ENCODE measurements around the gene BTBD17. TPM values are rescaled to one million over a fixed set of nuclear protein-coding genes. Genes with fewer than 3 reads are reported as not detected.

Gene BTBD17
- total and polyA plus RNA-seq, 10 of the 15 experiments (the other 5 are each of a cell fraction or from before 2014, with no cell fraction given): not detected

- TF ChIP-seq PRDM15 (CRISPR knock-in tag; IDR thresholded peaks at IDR 0.05) (no peak), KLF5 (IDR thresholded peaks at IDR 0.05; ENCODE audit: partially characterized antibody) (no peak), CREB1 (IDR thresholded peaks at IDR 0.05; ENCODE audit: low read depth) (no peak)
Measured at GRCh38 chr17:74393346-74393942, 31.8 kb upstream of the BTBD17 start (continued).

- intact Hi-C loops (cut with micrococcal nuclease; ENCODE audit: unreplicated experiment): no loop called here
- no peak overlapping the region for H2AFZ ChIP-seq (ENCODE audit: control insufficient read depth, low read depth, low read length)
- DNase-seq (ENCODE audit: low read depth, low spot score): no peak
- H3K79me2 ChIP-seq (ENCODE audit: control insufficient read depth, insufficient read depth, low read length): no peaks in the 10 kb centered on the region
- no TSS peak for BruUV-seq (replicated peaks)
- ChIA-PET RAD21 (ENCODE audit: unreplicated experiment) (interaction anchor here (0.6 to 1.8 kb wide), 5 partner anchors 14 to 104 kb away, joined by 3 to 4 read pairs (median 3); no protein-coding TSS in a partner anchor), SMC1A (ENCODE audit: uncharacterized antibody, unreplicated experiment) (interaction anchor here (1.1 to 2.2 kb wide), 4 partner anchors 10 to 293 kb away, joined by 3 to 6 read pairs (median 6); no protein-coding TSS in a partner anchor), CTCF (interaction anchor here (0.6 to 2.9 kb wide), 8 partner anchors 10 to 1149 kb away, joined by 3 to 14 read pairs (median 4); partner anchors contain the start of gene GPR142), POLR2A (no interaction called here)
- H3K27me3 ChIP-seq (replicated peaks in 1 of 2; ENCODE audit: control insufficient read depth in 2 of 2, insufficient read depth in 2 of 2, low read length in 1 of 2): no peaks in the 10 kb centered on the region; a peak in 1 of 4 replicates
- H3K4me3 ChIP-seq: no peak overlapping the region
- in situ Hi-C loops (cut with MboI): no loop called here
- no peaks in the 10 kb centered on the region for H3K9me3 ChIP-seq (replicated peaks; ENCODE audit: control insufficient read depth, insufficient read depth, low read length)
- no peaks in the 10 kb centered on the region for H3K4me1 ChIP-seq (ENCODE audit: control insufficient read depth, insufficient read depth, low read length)
- H3K27ac ChIP-seq (ENCODE audit: control insufficient read depth, insufficient read depth): no peak overlapping the region
- no peak for FAIRE-seq
- H4K20me1 ChIP-seq (ENCODE audit: control insufficient read depth, insufficient read depth): no peaks in the 10 kb centered on the region
- H3K9ac ChIP-seq (ENCODE audit: control insufficient read depth, insufficient read depth, low read length): no peak overlapping the region
- 1% methylated on average over 5 of the region's 5 CpGs for WGBS (ENCODE audit: insufficient coverage, insufficient replicate concordance, low lambda C conversion rate, missing lambda C conversion rate)
- peak; percentile 62; the same call in 2 of the 3 replicates for ATAC-seq
- H3K4me2 ChIP-seq (ENCODE audit: control insufficient read depth, insufficient read depth): no peak overlapping the region
- no peaks in the 10 kb centered on the region for H3K36me3 ChIP-seq (ENCODE audit: control insufficient read depth in 2 of 2, insufficient read depth in 2 of 2, low read length in 1 of 2)
- TF ChIP-seq FOS (IDR thresholded peaks at IDR 0.05; ENCODE audit: borderline replicate concordance, extremely low read depth, insufficient read length) (no peak), MYB (IDR thresholded peaks at IDR 0.05; ENCODE audit: borderline replicate concordance, low read depth, low read length) (no peak), PAX5 (IDR thresholded peaks at IDR 0.05; ENCODE audit: borderline replicate concordance, low read depth, low read length) (no peak), TCF7 (IDR thresholded peaks at IDR 0.05; ENCODE audit: borderline replicate concordance) (no peak), IKZF1 (conservative IDR thresholded peaks at IDR 0.05) (no peak), SP1 (IDR thresholded peaks at IDR 0.05; ENCODE audit: low read depth, low read length) (no peak), EP300 (IDR thresholded peaks at IDR 0.05; ENCODE audit: borderline replicate concordance in 1 of 2, control insufficient read depth in 1 of 2, low read depth in 2 of 2, low read length in 2 of 2) (no peak), RELA (IDR thresholded peaks at IDR 0.05; ENCODE audit: borderline replicate concordance, partially characterized antibody) (no peak), ZBTB11 (CRISPR knock-in tag; IDR thresholded peaks at IDR 0.05) (no peak), HDAC2 (IDR thresholded peaks at IDR 0.05) (no peak)
- TF ChIP-seq, protein P1, sequence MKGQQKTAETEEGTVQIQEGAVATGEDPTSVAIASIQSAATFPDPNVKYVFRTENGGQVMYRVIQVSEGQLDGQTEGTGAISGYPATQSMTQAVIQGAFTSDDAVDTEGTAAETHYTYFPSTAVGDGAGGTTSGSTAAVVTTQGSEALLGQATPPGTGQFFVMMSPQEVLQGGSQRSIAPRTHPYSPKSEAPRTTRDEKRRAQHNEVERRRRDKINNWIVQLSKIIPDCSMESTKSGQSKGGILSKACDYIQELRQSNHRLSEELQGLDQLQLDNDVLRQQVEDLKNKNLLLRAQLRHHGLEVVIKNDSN (IDR thresholded peaks at IDR 0.05; ENCODE audit: borderline replicate concordance, extremely low read length, insufficient read depth, low read depth, low read length): peak; percentile 73
Measured at GRCh38 chr17:74392848-74393247, 31.2 kb upstream of the BTBD17 start.

All from GM12878 (cell line).